Measurements from ENCODE around the gene MYO9B.

DNA sequence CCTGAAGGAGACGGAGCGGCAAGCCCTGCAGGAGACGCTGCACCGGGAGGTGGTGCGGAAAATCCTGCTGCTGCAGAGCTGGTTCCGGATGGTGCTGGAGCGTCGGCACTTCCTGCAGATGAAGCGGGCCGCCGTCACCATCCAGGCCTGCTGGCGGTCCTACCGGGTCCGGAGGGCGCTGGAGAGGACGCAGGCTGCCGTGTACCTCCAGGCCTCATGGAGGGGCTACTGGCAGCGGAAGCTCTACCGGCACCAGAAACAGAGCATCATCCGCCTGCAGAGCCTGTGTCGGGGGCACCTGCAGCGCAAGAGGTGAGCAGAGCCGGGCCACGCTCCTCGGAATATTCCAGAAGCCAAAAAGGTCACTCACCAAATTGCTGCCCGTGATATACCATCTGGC lies 117.2 kb downstream of the MYO9B start:
- no peak for TF ChIP-seq EZH2 (IDR thresholded peaks at IDR 0.05; ENCODE audit: low read length)
- TF ChIP-seq CTCF (optimal IDR thresholded peaks at IDR 0.05 in 1 of 3, IDR thresholded peaks at IDR 0.05 in 1 of 3, conservative IDR thresholded peaks at IDR 0.05 in 1 of 3; ENCODE audit: extremely low read depth in 1 of 3, insufficient read depth in 2 of 3, low read length in 3 of 3): no peak
